Activated gamma-delta T cell (primary cell): ENCODE results near the gene RGS3.

Experiments
- DNase-seq: peaks from one replicate; lab custom pipeline; 2025; lab: John Stamatoyannopoulos, UW

The RGS3 gene

GRCh38 chr9:113570749-113571711 is 107.5 kb downstream of the RGS3 start:
- no peak for DNase-seq

GRCh38 chr9:113572076-113572861 is 108.7 kb downstream of the RGS3 start:
- no peak for DNase-seq

DNA sequence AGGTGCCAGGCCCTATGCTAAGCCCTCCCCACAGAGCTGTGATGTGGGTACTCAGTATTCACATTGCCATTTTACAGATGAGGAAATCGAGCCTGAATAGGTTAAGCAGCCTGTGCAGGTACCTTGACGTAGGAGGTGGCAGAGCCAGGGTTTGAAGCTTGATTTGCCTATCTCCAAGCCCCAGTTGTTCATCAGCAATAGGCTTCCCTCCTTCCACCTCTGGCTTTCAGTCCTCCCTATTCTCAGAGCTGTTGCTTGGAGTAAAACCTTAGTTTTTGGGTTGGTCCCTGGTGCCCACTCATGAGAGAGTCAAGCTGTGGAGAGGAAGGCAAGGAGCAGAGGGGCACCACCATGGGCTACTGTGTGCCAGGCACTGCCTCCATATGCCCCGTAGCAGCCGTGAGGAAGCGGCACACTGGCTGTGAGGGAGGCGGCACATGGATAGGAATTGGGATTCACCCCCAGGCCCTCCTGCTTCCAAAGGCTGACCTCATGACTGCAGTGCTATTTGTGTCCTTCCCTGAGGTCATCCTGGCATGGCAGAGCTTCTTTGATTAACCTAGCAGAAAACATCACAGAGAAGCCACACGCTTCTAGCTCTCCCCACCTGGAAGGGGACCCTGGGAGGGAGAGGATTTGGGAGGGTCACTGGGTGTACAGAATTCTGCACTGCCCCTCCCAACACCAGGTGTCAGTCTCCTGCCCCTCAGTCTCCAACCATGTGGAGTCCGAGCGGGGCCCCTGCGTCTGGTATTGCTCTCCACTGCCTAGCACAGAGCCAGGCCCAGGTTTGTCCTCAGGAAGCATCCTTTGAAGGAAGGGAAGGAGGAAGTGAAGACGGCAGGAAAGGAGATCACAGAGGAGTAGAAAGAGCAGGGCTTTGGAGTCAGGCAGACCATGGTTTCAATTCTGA is 109.8 kb downstream of the RGS3 start:
- DNase-seq: no peak

GRCh38 chr9:113573959-113574352 is 110.4 kb downstream of the RGS3 start:
- no peak for DNase-seq

GRCh38 chr9:113574441-113575262 is 111.1 kb downstream of the RGS3 start:
- DNase-seq: no peak

DNA sequence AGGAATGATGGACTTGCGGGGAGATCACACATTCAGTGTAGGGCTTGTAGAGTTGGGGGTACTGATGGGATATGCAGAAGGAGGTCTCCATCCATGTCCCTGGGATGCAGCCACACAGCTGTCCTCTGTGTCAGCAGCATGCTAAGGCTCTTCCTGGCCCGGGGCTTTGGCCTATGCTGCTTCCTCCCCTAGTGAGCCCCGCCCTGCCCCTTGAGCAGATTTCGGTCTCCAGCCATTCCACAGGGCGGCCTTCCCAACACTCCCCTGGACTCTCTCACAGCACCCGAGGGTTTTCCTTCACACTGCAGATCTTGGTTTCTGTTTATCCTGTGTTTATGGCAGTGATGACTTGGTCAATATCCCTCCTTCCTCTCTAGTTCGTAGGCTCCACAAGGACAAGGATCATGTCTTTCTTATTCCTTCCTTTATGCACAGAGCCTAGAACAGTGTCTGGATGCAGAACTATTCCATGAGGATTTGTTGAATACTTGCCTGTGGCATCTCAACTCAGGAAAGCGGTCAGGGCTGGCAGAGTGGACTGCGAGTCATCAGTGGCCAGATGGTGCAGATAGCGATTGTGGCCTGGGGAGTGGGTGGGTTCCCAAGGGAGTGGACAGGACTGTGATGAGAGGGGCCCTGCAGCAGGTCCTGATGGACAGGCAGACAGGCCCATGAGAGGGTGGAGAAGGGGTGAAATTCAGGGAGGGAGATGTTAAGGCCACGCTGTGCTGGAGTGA is 114.2 kb downstream of the RGS3 start:
- DNase-seq: no peak

GRCh38 chr9:113578279-113578865 is 114.8 kb downstream of the RGS3 start:
- no peak for DNase-seq

DNA sequence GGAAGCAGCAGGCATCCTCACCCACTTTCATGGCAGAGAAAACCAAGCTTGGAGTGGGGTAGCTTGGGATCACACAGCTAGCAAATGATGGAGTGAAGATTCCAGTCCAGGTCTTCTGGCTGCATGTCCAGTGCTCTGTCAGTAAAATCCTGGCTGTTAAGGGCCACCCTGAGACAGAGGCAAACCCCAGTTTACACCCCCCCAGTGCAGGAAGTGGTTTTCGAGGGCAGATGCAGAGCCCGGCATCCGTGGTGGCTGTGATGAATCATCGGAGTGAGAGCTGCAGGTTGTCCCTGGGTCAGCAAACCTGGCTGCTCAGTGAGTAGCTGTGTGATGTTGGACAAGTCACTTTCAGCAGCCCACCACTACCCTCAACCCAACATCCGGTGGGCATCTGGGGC is 115.4 kb downstream of the RGS3 start:
- DNase-seq: peak; percentile 41

DNA sequence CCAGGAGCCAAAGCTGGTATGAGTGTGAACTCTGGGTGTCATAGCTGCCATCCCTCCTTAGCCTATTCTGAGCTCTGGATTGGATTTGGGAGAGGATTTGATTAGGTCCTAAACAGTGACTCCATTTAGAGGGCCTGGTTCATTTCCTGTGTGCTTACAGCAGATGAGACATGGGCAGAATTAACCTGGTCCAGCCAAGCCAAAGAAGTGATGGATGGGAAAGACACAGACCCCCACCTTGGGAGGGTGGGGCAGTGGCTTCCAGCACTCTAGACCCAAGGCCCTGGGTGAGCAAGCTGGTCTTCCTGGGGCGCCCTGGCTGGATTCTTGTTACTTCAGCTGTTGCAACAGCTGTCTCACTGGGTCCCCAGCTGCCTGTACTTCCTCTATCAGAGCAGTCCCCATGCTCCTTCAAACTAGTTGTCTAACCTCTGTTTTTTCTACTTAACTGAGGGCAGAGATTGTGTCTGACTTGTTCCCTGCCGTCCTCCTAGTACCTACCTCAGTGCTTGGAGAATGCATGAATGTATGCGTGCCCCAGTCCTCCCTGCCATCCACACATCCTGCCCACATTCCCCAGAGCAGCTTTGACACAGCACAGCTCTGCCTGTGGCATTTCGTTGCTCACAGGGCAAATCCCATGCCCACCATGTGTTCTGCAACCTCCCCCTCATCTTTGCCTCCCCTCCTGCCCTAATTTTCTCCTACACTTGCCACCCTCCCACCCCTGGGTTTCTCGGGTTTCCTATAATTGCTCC is 115.9 kb downstream of the RGS3 start:
- DNase-seq: no peak

DNA sequence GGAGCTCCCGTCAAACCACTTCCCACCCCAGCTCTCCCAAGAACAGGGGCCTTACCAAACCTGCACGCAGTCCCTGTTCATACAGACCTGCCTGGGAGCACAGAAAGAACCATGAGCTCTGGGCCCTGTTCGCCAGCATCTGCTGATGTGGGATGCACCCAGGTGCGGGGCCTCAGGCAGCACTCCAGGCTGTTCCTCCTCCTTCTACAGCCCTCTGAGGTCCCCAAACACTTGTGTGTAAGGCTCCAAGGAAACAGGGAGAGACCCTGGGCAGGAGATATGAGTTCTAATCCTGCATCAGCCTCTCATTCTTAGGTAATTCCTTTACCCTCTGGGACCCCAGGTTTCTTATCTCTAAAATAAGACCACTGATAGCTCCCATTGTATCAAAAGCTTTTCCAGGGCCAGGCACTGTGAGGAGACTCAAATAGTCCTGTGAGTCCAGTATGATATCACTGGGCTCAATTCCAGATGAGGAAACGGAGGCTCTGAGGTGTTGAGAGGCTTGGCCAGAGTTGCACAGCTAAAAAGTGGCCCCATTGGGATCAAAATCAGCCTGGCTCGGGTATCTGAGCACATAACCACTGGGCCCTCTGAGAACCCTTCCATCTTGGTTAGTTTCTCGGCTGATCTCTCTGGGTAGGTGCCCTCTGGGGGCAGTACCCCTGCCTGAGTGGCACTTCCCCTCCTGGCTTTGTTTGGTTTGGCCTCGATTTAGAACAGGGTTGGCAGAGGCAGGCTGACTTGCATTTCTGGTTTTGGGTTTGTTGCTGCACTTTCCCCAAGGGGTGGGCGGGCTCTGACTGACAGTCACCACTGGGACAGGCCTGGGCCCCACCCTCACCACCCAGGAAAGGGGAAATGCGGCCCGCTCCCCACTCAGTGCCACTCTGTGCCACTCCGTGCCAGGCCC is 116.8 kb downstream of the RGS3 start:
- DNase-seq: no peak

DNA sequence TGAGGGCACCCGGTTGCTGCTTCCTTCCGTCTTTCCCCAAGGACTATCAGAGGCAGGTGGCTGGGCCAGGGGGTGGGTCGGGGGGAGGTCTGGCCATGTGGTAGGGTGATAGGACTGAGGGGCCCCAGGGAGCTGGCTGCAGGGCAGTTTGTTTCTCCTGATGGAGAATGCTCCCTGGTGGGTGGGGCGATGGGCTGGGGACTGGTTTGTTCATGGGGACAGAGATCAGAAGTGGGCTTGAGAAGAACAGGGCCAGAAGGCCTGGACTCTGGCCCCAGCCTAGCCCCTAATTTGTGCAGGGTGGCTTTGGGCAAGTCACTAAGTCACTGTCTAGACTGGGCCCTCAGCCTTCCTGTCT is 117.4 kb downstream of the RGS3 start:
- DNase-seq: no peak

DNA sequence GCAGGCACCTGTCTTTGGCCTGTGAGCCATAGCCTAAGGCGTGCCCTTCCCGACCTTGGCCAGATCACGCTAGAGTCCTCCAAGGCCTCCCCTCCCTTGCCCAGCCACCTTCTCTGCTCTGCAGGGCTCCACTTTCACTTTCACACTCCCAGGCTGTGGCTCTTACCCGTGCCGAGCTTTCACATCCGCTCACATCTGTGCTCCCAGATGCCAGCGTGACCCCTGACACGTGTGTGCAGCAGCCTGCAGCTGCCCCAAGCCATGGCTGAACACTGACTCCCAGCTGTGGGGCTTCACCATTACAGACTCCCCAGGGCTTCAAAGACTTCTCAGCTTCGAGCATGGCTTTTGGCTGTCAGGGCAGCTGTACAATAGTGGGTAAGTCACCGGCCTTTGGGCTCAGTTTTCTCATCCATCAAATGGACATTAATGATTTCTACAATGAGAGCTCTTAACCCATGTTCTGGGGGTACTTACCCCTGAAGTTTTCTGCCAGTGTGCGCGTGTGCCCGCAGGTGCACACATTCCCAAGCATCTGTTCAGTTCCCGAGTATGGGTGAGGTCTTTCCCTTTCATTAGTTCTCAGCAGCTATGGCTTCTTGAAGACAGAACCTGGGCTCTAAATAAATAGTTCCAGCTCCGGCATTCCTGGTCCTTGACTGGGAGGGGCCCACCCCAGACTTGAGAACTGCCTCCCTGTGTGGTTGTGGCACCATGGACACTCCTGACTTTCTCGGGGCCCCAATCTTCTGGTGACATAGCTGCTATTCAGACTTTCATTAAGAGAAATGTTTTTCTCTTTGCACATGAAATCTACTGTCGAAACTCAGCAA is 118.6 kb downstream of the RGS3 start:
- peak; percentile 36 for DNase-seq

GRCh38 chr9:113582698-113583200 is 119.2 kb downstream of the RGS3 start:
- DNase-seq: no peak

DNA sequence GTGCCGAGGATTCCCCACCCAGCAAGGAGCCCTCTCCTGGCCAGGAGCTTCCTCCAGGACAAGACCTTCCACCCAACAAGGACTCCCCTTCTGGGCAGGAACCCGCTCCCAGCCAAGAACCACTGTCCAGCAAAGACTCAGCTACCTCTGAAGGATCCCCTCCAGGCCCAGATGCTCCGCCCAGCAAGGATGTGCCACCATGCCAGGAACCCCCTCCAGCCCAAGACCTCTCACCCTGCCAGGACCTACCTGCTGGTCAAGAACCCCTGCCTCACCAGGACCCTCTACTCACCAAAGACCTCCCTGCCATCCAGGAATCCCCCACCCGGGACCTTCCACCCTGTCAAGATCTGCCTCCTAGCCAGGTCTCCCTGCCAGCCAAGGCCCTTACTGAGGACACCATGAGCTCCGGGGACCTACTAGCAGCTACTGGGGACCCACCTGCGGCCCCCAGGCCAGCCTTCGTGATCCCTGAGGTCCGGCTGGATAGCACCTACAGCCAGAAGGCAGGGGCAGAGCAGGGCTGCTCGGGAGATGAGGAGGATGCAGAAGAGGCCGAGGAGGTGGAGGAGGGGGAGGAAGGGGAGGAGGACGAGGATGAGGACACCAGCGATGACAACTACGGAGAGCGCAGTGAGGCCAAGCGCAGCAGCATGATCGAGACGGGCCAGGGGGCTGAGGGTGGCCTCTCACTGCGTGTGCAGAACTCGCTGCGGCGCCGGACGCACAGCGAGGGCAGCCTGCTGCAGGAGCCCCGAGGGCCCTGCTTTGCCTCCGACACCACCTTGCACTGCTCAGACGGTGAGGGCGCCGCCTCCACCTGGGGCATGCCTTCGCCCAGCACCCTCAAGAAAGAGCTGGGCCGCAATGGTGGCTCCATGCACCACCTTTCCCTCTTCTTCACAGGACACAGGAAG is 120.2 kb downstream of the RGS3 start:
- no peak for DNase-seq

DNA sequence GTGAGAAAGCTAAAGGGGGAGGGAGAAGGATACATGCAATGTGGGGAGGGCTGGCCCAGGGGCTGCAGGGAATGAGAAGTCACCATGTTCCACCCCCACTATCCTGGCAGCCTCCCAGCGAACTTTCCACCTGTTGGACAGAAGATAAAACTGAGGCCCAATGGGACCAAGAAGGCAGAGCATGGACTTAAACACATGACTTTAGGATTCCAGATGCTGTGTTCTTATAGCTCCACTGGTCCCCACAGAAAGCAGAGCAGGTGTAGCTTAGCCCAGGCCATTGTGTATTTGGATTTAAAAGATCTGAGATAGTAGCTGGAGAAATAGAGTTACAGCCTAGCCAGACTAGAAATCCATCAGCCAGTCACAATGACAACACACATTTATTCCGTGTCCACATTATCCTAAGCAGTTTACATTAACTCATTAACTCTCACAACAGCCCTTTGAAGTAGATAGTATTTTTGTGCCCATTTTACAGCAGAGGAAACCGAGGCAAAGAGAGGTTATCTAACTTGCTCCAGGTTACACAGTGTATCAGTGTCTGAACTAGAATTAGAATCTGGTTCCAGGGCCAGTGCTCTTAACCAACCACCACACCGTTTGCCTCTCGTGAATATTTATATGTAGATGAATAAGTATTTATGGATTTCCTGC is 121.0 kb downstream of the RGS3 start:
- no peak for DNase-seq
